CD4-positive, alpha-beta T cell (primary cell): Measurements from ENCODE around the gene THADA. TPM values are rescaled to one million over a fixed set of nuclear protein-coding genes. Genes with fewer than 3 reads are reported as not detected.
"Not testable (repeated sequence)": the region's sequence is repeated elsewhere in the genome, so short reads cannot be mapped to it uniquely, and the experiment has no call there.

Experiments
- ATAC-seq: fragments of 200-7000 bp; cut with Tn5 transposase; one replicate; pipeline ENCODE4 v1.10.0; 2022; ENCODE audit warnings: mild to moderate bottlenecking; ENCODE audit not compliant: poor library complexity
- CTCF ChIA-PET: fragments of 350-600 bp; sonication (Branson Sonifier 250); formaldehyde crosslinking; loops from one replicate; lab custom pipeline; 2021; ENCODE audit warnings: antibody characterized with exemption, inconsistent platforms; lab: Charles Lee
- POLR2A ChIA-PET: fragments of 350-600 bp; sonication (Branson Sonifier 250); formaldehyde crosslinking; loops from one replicate; lab custom pipeline; 2021; ENCODE audit warnings: antibody characterized with exemption, inconsistent platforms; lab: Charles Lee
- DNase-seq, 14 experiments: peaks; one replicate each; pipeline ENCODE4 v3.0.0-alpha.2; 2013 to 2020; ENCODE audit warnings: mixed read lengths in 2 of 14
- H3K27ac ChIP-seq, 2 donors: one replicate each; pipeline versions ENCODE4 v1.5.1 to v1.7.0; 2013; ENCODE audit warnings: low read length in 2 of 2, low read depth in 1 of 2, mild to moderate bottlenecking in 1 of 2
- H3K27me3 ChIP-seq, 2 experiments: 1 replicate in 1 of 2; 2 replicates in 1 of 2; pipeline versions ENCODE4 v1.6.1 to v1.7.0; 2013; ENCODE audit warnings: low read length in 2 of 2, control low read depth in 1 of 2, mild to moderate bottlenecking in 1 of 2, moderate library complexity in 1 of 2; ENCODE audit not compliant: insufficient read depth in 2 of 2, control insufficient read depth in 1 of 2
- H3K36me3 ChIP-seq: one replicate; pipeline ENCODE4 v1.6.1; 2013; ENCODE audit warnings: low read length, control low read depth; ENCODE audit not compliant: insufficient read depth
- H3K4me1 ChIP-seq: one replicate; pipeline ENCODE4 v1.6.1; 2013; ENCODE audit warnings: low read length, control low read depth; ENCODE audit not compliant: insufficient read depth
- H3K4me3 ChIP-seq: one replicate; pipeline ENCODE4 v1.5.1; 2013; ENCODE audit warnings: mild to moderate bottlenecking, low read length, moderate library complexity
- H3K9me3 ChIP-seq, 2 experiments: 1 replicate in 1 of 2; 2 replicates in 1 of 2; pipeline versions ENCODE4 v1.6.1 to v1.7.0; 2013; ENCODE audit warnings: low read length in 2 of 2, mild to moderate bottlenecking in 2 of 2, control low read depth in 1 of 2, moderate library complexity in 1 of 2; ENCODE audit not compliant: control insufficient read depth in 1 of 2, insufficient read depth in 1 of 2
- H3K27ac Mint-ChIP-seq: one replicate; pipeline ENCODE4 v1.8.0; 2020; ENCODE audit warnings: mixed read lengths
- H3K27me3 Mint-ChIP-seq: one replicate; pipeline ENCODE4 v1.8.0; 2021; ENCODE audit warnings: mixed read lengths
- H3K36me3 Mint-ChIP-seq: one replicate; pipeline ENCODE4 v1.8.0; 2021; ENCODE audit warnings: low read depth, mixed read lengths
- H3K4me1 Mint-ChIP-seq: one replicate; pipeline ENCODE4 v1.8.0; 2021; ENCODE audit warnings: low read depth, mixed read lengths
- H3K4me3 Mint-ChIP-seq: one replicate; pipeline ENCODE4 v1.8.0; 2020; ENCODE audit warnings: mild to moderate bottlenecking, mixed read lengths
- H3K9me3 Mint-ChIP-seq: one replicate; pipeline ENCODE4 v1.8.0; 2020; ENCODE audit warnings: mixed read lengths
- CTCF ChIP-seq: fragments of 200-600 bp; IDR thresholded peaks from one replicate; pipeline ENCODE4 v1.8.0; 2022; ENCODE audit warnings: antibody characterized with exemption, mild to moderate bottlenecking
- intact Hi-C, 2 experiments: fragments of 100-400 bp; cut with DNase I in 1 of 2; cut with micrococcal nuclease in 1 of 2; formaldehyde crosslinking; loops; one replicate each; pipeline versions ENCODE4 v1.15.1 to v1.9.0; 2023 to 2025; cut with DNase I, micrococcal nuclease
- total RNA-seq, 174 experiments: library from RNA in 2 of 174; stranded (reverse) in 2 of 174; gene quantifications; one replicate each; pipeline ENCODE4 v1.2.3 and lab custom pipeline; 2021 to 2026

Gene THADA
- total RNA-seq, 2 experiments from 2014 or later, result 29.3 to 32.9 TPM

DNA sequence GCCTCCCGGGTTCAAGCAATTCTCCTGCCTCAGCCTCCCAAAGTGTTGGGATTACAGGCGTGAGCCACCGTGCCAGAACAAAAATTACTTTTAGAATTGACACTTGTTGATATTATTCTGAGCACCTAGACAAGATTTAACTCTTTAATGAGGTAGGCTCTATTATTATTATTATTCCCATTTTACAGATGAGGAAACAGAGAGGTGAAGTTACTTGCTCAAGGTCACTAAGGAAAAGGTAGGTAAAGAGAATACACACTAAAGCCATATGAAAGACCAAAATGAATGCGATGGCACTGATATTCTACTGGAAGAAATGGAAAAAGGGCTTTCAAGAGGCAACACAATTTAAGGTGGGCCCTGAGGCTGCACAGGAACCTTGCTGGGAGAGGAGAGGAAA lies 295.6 kb downstream of the THADA start:
- Mint-ChIP-seq H3K9me3 (no peaks in the 10 kb centered on the region), H3K27me3 (no peaks in the 10 kb centered on the region), H3K4me1 (peaks cover 4% of the 10 kb centered on the region), H3K27ac (no peak overlapping the region), H3K36me3 (peaks cover 20% of the 10 kb centered on the region), H3K4me3 (no peak overlapping the region)
- no peak overlapping the region for H3K4me3 ChIP-seq
- ChIA-PET POLR2A (no interaction called here), CTCF (no interaction called here)
- no peak overlapping the region for H3K27ac ChIP-seq
- H3K27me3 ChIP-seq, result no peaks in the 10 kb centered on the region
- H3K36me3 ChIP-seq, result no peaks in the 10 kb centered on the region
- TF ChIP-seq CTCF, result no peak
- intact Hi-C loops, result no loop called here
- DNase-seq, result no peak
- H3K9me3 ChIP-seq, result no peaks in the 10 kb centered on the region
- no peak for ATAC-seq
- no peaks in the 10 kb centered on the region for H3K4me1 ChIP-seq

GRCh38 chr2:43298500-43298899 lies 297.3 kb downstream of the THADA start:
- no peak for TF ChIP-seq CTCF
- DNase-seq (no peak), ATAC-seq (no peak)
- H3K36me3 ChIP-seq, result no peaks in the 10 kb centered on the region
- intact Hi-C loops, result no loop called here
- H3K4me3 Mint-ChIP-seq, result no peak overlapping the region
- no peaks in the 10 kb centered on the region for H3K9me3 Mint-ChIP-seq
- H3K9me3 ChIP-seq, result no peaks in the 10 kb centered on the region
- H3K4me1 ChIP-seq, result no peaks in the 10 kb centered on the region
- H3K4me3 ChIP-seq, result no peak overlapping the region
- no peak overlapping the region for H3K27ac ChIP-seq
- peaks cover 9% of the 10 kb centered on the region for H3K4me1 Mint-ChIP-seq
- ChIA-PET POLR2A (no interaction called here), CTCF (no interaction called here)
- no peaks in the 10 kb centered on the region for H3K27me3 ChIP-seq
- H3K36me3 Mint-ChIP-seq, result peaks cover 20% of the 10 kb centered on the region
- H3K27me3 Mint-ChIP-seq, result no peaks in the 10 kb centered on the region
- no peak overlapping the region for H3K27ac Mint-ChIP-seq

DNA sequence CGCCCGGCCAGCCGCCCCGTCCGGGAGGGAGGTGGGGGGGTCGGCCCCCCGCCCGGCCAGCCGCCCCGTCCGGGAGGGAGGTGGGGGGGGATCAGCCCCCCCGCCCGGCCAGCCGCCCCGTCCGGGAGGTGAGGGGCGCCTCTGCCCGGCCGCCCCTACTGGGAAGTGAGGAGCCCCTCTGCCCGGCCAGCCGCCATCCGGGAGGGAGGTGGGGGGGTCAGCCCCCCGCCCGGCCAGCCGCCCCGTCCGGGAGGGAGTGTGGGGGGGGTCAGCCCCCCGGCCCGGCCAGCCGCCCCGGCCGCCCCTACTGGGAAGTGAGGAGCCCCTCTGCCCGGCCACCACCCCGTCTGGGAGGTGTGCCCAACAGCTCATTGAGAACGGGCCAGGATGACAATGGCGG lies 298.1 kb downstream of the THADA start:
- H3K4me3 ChIP-seq, H3K9me3 ChIP-seq, POLR2A ChIA-PET, H3K4me3 Mint-ChIP-seq, H3K36me3 ChIP-seq, DNase-seq, ATAC-seq, CTCF ChIA-PET, intact Hi-C loops, H3K4me1 ChIP-seq, H3K27ac Mint-ChIP-seq, H3K27me3 Mint-ChIP-seq, H3K27ac ChIP-seq, H3K9me3 Mint-ChIP-seq, H3K27me3 ChIP-seq, H3K4me1 Mint-ChIP-seq: not testable (repeated sequence)
- peaks cover 27% of the 10 kb centered on the region for H3K36me3 Mint-ChIP-seq

DNA sequence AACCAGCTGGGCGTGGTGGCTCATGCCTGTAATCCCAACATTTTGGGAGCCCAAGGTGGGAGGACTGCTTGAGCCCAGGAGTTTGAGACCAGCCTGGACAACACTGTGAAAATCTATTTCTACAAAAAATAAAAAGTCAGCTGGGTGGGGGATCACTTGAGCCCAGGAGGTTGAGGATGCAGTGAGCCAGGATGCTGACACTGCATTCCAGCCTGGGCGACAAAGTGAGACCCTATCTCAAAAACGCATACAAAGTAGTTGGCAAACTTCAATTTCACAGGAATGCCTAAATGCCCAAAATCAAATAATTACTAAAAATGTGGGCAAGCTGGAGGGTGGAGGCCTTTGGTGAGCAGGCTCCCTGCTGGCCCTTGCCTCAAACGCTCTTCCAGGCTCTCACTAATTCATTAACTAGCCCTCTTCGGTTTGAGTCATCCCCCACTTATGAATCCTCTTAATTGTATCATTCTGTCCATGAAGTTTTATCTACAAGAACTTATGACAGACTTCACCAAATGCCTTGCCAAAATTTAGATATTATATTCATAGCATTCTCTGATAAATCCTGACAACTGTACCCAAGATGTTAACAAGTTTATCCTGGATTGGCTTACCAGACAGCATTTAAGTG lies 300.8 kb downstream of the THADA start:
- Mint-ChIP-seq H3K4me3 (no peak overlapping the region), H3K9me3 (no peaks in the 10 kb centered on the region), H3K27ac (no peak overlapping the region), H3K36me3 (peaks cover 49% of the 10 kb centered on the region), H3K27me3 (no peaks in the 10 kb centered on the region), H3K4me1 (peaks cover 5% of the 10 kb centered on the region)
- no peak for DNase-seq
- TF ChIP-seq CTCF, result no peak
- no peak for ATAC-seq
- no peaks in the 10 kb centered on the region for H3K4me1 ChIP-seq
- no peaks in the 10 kb centered on the region for H3K27me3 ChIP-seq
- H3K4me3 ChIP-seq, result no peak overlapping the region
- intact Hi-C loops, result no loop called here
- POLR2A ChIA-PET, result no interaction called here
- H3K9me3 ChIP-seq, result no peaks in the 10 kb centered on the region
- CTCF ChIA-PET, result no interaction called here
- H3K36me3 ChIP-seq, result peaks cover 23% of the 10 kb centered on the region
- H3K27ac ChIP-seq, result no peak overlapping the region
